GM06990 (cell line): ENCODE results near the gene ERAL1.

Source experiments
- DNase-seq: peaks from one replicate; pipeline ENCODE4 v3.0.0-alpha.2; 2011; ENCODE audit not compliant: insufficient read length; ENCODE audit errors: extremely low read depth
- H3K27me3 ChIP-seq: replicated peaks from 2 replicates; pipeline ENCODE4 v1.6.0; 2011; ENCODE audit warnings: low read length; ENCODE audit not compliant: control insufficient read depth, insufficient read depth
- H3K36me3 ChIP-seq: 2 replicates; pipeline ENCODE4 v1.5.1; 2011; ENCODE audit warnings: low read length; ENCODE audit not compliant: control insufficient read depth, insufficient read depth
- H3K4me3 ChIP-seq: replicated peaks from 2 replicates; pipeline ENCODE4 v1.5.1; 2011; ENCODE audit warnings: low read depth, mild to moderate bottlenecking, control low read depth, low read length
- TF ChIP-seq, protein P1 (sequence below): IDR thresholded peaks from 2 replicates; pipeline ENCODE4 v1.5.1; 2011; ENCODE audit warnings: low read length, control low read depth, mild to moderate bottlenecking, inconsistent platforms; ENCODE audit not compliant: insufficient read depth, poor library complexity, severe bottlenecking

ERAL1 gene

GRCh38 chr17:28861393-28862203 lies 6.8 kb downstream of the ERAL1 start:
- Histone ChIP-seq H3K4me3 (no peak overlapping the region), H3K36me3 (peaks cover 13% of the 10 kb centered on the region), H3K27me3 (no peaks in the 10 kb centered on the region)
- TF ChIP-seq, protein P1, sequence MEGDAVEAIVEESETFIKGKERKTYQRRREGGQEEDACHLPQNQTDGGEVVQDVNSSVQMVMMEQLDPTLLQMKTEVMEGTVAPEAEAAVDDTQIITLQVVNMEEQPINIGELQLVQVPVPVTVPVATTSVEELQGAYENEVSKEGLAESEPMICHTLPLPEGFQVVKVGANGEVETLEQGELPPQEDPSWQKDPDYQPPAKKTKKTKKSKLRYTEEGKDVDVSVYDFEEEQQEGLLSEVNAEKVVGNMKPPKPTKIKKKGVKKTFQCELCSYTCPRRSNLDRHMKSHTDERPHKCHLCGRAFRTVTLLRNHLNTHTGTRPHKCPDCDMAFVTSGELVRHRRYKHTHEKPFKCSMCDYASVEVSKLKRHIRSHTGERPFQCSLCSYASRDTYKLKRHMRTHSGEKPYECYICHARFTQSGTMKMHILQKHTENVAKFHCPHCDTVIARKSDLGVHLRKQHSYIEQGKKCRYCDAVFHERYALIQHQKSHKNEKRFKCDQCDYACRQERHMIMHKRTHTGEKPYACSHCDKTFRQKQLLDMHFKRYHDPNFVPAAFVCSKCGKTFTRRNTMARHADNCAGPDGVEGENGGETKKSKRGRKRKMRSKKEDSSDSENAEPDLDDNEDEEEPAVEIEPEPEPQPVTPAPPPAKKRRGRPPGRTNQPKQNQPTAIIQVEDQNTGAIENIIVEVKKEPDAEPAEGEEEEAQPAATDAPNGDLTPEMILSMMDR, result no peak
- no peak for DNase-seq

DNA sequence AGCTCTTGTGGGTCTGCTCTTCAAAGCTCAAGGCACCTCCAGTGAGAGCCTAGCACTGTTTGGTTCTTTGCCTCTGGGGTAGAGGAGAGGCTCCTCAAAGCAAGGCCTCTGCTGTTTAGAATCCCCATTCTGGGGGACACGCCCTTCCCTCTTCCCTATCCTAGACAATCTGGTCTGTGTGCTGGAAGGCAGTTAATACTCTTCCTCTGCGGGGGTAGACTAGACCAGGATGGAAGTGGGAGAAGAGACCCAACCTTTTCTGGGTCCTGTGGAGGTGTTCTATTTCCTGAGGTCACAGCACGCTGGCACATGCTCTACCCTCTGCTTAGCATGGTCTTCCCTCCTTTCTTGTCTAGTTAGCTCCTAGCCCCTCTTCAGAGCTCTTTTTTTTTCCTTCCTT lies 7.7 kb downstream of the ERAL1 start:
- Histone ChIP-seq H3K27me3 (no peaks in the 10 kb centered on the region), H3K4me3 (no peak overlapping the region), H3K36me3 (peaks cover 13% of the 10 kb centered on the region)
- DNase-seq, result no peak
- TF ChIP-seq, protein P1, result no peak

DNA sequence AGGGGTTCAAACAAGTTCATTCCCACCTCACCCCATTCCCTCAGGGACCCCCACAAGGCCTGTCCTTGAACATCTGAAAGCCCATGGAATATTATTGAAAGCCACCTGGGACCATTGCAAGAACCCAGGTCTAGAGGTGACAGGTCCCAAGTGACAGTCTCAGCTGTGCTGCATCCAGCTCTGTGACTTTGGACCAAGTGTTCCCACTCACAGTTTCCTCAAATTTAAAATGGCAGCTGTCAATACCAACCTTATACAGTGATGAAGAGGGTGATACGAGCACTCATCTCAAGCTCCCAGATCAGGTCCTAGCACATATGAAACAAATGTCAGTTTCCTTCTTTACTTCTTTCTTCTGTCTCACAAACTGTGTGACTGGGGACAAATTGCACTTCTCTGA lies 9.1 kb downstream of the ERAL1 start:
- H3K27me3 ChIP-seq, result no peaks in the 10 kb centered on the region
- TF ChIP-seq, protein P1, result no peak
- DNase-seq, result no peak
- H3K36me3 ChIP-seq, result peaks cover 6% of the 10 kb centered on the region
- no peak overlapping the region for H3K4me3 ChIP-seq

DNA sequence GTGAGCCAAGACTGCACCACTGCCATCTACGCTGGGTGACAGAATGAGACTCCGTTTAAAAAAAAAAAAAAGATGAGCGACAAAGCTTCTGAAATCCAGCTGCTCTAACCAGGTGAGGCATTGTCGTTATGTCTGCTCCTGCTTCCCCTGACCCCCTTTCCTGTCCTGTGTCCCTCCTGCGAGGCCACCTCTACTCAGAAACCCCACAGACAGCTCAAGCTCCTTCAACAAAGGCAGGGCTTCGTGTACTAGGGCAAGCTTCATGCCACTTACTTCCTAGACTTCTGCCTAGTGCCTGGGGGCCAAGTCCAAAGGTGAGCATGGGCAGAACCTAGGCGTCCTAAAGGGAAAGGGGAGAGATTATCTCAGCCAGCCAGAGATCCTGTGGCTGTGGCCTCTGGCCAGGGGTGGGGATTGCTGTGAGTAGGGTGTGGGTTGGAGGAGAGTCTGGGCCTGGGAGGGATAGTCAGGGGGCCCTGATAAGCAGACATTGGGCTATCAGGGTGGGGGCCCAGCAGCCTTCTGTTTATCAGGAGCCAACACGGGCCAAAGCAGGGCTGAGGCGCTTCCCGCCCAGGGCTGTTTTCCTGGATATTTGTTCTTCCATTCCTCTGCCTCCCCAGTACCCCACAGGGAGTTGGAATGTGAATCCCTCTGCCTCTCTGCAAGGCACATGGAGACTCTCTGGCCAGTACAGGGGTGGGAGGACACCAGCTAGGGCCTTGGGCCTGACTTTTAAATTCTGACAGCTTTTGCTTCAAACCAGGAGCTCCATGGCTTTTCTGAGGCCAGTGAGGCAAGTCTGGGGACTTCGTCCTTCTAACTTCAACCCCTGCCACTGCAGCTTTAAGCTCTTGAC lies 10.4 kb downstream of the ERAL1 start:
- Histone ChIP-seq H3K4me3 (no peak overlapping the region), H3K27me3 (no peaks in the 10 kb centered on the region), H3K36me3 (peaks cover 4% of the 10 kb centered on the region)
- TF ChIP-seq, protein P1, result no peak
- no peak for DNase-seq

GRCh38 chr17:28865946-28866752 lies 11.3 kb downstream of the ERAL1 start:
- Histone ChIP-seq H3K27me3 (no peaks in the 10 kb centered on the region), H3K36me3 (no peaks in the 10 kb centered on the region; the same call in 1 of the 2 replicates), H3K4me3 (no peak overlapping the region)
- no peak for DNase-seq
- TF ChIP-seq, protein P1, result no peak
